ENCODE results near the gene MT1B. TPM values are rescaled to one million over a fixed set of nuclear protein-coding genes. Genes with fewer than 3 reads are reported as not detected.

The MT1B gene
- total RNA-seq, 2 experiments from 2014 or later = not detected

DNA sequence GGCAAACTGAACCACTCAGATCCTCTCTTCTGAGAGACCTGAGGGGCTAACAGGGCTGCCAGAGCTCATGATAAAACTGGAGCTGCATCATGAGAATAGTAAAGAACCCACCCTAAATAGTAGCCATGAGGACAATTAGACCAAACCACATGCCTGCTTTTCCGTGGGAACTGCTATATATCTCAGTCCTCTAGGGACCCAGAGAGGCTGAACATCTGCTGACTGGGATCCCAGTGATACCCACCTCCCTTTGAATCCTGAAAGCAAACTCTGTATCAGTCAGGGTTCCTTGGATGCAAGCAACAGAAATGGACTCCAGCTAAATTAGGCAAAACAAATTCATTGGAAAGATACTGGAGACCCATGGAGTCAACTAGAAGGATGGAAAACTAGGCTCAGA is 37.1 kb downstream of the MT1B start:
- DNase-seq (ENCODE audit: low spot score) = no peak
- Histone ChIP-seq H3K4me2 (ENCODE audit: low read length) (no peak overlapping the region), H3K4me3 (ENCODE audit: low read depth, low read length, poor library complexity, severe bottlenecking) (no peak overlapping the region), H3K9me2 (ENCODE audit: insufficient read depth, low read length) (no peaks in the 10 kb centered on the region), H3K36me3 (ENCODE audit: insufficient read depth, low read length) (no peaks in the 10 kb centered on the region), H3K9me3 (ENCODE audit: low read length) (no peaks in the 10 kb centered on the region), H4K20me1 (ENCODE audit: insufficient read depth, low read length) (no peaks in the 10 kb centered on the region), H3K79me2 (ENCODE audit: insufficient read depth, low read depth, low read length) (no peaks in the 10 kb centered on the region), H3K4me1 (ENCODE audit: insufficient read depth, low read length, poor library complexity, severe bottlenecking) (peaks cover 8% of the 10 kb centered on the region), H2AFZ (ENCODE audit: low read length) (no peak overlapping the region), H3K27ac (ENCODE audit: low read depth, low read length, poor library complexity, severe bottlenecking) (no peak overlapping the region)
- TF ChIP-seq, protein P1, sequence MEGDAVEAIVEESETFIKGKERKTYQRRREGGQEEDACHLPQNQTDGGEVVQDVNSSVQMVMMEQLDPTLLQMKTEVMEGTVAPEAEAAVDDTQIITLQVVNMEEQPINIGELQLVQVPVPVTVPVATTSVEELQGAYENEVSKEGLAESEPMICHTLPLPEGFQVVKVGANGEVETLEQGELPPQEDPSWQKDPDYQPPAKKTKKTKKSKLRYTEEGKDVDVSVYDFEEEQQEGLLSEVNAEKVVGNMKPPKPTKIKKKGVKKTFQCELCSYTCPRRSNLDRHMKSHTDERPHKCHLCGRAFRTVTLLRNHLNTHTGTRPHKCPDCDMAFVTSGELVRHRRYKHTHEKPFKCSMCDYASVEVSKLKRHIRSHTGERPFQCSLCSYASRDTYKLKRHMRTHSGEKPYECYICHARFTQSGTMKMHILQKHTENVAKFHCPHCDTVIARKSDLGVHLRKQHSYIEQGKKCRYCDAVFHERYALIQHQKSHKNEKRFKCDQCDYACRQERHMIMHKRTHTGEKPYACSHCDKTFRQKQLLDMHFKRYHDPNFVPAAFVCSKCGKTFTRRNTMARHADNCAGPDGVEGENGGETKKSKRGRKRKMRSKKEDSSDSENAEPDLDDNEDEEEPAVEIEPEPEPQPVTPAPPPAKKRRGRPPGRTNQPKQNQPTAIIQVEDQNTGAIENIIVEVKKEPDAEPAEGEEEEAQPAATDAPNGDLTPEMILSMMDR (conservative IDR thresholded peaks at IDR 0.05; ENCODE audit: low read length) = no peak
- TF ChIP-seq EZH2phosphoT487 (IDR thresholded peaks at IDR 0.05; ENCODE audit: borderline replicate concordance, low read depth, low read length) = no peak
- ChIA-PET POLR2A (interaction anchor here (0.7 kb wide), 1 partner anchor 13 kb away, joined by 3 read pairs; no protein-coding TSS in a partner anchor), CTCF (ENCODE audit: unreplicated experiment) (no interaction called here)
- no TSS peak for BruUV-seq (replicated peaks)
- intact Hi-C loops (cut with micrococcal nuclease; ENCODE audit: unreplicated experiment) = no loop called here

DNA sequence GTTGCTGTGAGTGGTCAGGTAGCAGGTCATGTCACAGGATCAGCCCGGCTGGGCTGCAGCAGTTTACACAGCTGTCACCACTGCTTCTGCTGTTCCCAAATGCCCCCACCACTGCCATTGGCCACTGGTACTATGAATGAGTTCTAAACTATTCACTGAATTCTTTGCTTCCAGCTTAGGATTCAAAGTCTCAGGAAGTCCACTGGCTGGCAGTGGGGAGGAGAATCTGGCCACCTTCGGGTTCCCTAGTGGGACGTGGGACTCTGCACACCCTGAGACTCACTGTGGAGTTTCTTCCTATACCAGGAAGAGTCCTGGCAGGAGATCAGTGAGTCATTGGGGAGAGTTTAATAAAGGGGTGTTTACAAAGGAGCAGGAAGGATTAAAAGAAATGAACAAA is 37.5 kb downstream of the MT1B start:
- H3K9me2 ChIP-seq (ENCODE audit: insufficient read depth, low read length) = no peaks in the 10 kb centered on the region
- peaks cover 8% of the 10 kb centered on the region for H3K4me1 ChIP-seq (ENCODE audit: insufficient read depth, low read length, poor library complexity, severe bottlenecking)
- no peak for TF ChIP-seq EZH2phosphoT487 (IDR thresholded peaks at IDR 0.05; ENCODE audit: borderline replicate concordance, low read depth, low read length)
- TF ChIP-seq, protein P1 (conservative IDR thresholded peaks at IDR 0.05; ENCODE audit: low read length) = no peak
- no peaks in the 10 kb centered on the region for H4K20me1 ChIP-seq (ENCODE audit: insufficient read depth, low read length)
- no TSS peak for BruUV-seq (replicated peaks)
- H3K4me3 ChIP-seq (ENCODE audit: low read depth, low read length, poor library complexity, severe bottlenecking) = no peak overlapping the region
- H3K9me3 ChIP-seq (ENCODE audit: low read length) = no peaks in the 10 kb centered on the region
- DNase-seq (ENCODE audit: low spot score) = no peak
- H3K27ac ChIP-seq (ENCODE audit: low read depth, low read length, poor library complexity, severe bottlenecking) = no peak overlapping the region
- ChIA-PET POLR2A (interaction anchor here (0.7 kb wide), 1 partner anchor 13 kb away, joined by 3 read pairs; no protein-coding TSS in a partner anchor), CTCF (ENCODE audit: unreplicated experiment) (no interaction called here)
- intact Hi-C loops (cut with micrococcal nuclease; ENCODE audit: unreplicated experiment) = no loop called here
- H3K79me2 ChIP-seq (ENCODE audit: insufficient read depth, low read depth, low read length) = no peaks in the 10 kb centered on the region
- no peak overlapping the region for H2AFZ ChIP-seq (ENCODE audit: low read length)
- H3K36me3 ChIP-seq (ENCODE audit: insufficient read depth, low read length) = no peaks in the 10 kb centered on the region
- no peak overlapping the region for H3K4me2 ChIP-seq (ENCODE audit: low read length)

DNA sequence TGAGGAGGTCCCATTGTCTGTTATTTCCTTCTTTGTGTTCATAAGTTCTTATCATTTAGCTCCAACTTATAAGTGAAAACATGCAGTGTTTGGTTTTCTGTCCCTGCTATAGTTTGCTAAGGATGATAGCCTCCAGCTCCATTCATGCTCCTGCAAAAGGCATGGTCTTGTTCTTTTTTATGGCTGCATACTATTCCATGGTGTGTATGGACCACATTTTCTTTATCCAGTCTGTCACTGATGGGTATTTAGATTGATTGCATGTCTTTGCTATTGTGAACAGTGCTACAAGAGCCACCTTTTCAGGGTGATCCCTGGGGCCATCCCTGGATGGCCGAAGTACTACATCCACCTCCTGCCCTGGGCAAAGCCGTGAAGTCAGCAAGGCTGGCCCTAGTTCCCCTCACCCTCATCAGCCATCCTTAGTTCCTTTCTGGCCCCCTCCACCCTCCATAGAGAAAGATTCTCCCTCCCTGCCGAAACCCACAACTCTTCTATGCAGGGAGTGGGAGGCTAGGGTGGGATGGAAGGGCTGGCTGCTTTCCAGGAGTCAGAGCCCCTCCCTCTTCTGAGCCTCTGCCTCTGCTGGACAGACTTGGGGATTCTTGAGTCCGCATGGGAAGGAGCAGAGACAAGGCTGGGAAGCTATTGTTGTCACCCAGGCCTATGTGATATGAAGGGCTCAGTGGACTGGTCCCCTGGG is 38.9 kb downstream of the MT1B start:
- CTCF ChIA-PET (ENCODE audit: unreplicated experiment) = no interaction called here
- H3K27ac ChIP-seq (ENCODE audit: low read depth, low read length, poor library complexity, severe bottlenecking) = no peak overlapping the region
- no peak overlapping the region for H2AFZ ChIP-seq (ENCODE audit: low read length)
- intact Hi-C loops (cut with micrococcal nuclease; ENCODE audit: unreplicated experiment) = no loop called here
- no peak overlapping the region for H3K4me3 ChIP-seq (ENCODE audit: low read depth, low read length, poor library complexity, severe bottlenecking)
- H3K4me1 ChIP-seq (ENCODE audit: insufficient read depth, low read length, poor library complexity, severe bottlenecking) = no peaks in the 10 kb centered on the region
- BruUV-seq (replicated peaks) = no TSS peak
- no peak overlapping the region for H3K4me2 ChIP-seq (ENCODE audit: low read length)
- TF ChIP-seq EZH2phosphoT487 (IDR thresholded peaks at IDR 0.05; ENCODE audit: borderline replicate concordance, low read depth, low read length) = no peak
- TF ChIP-seq, protein P1 (conservative IDR thresholded peaks at IDR 0.05; ENCODE audit: low read length) = no peak
- POLR2A ChIA-PET = interaction anchor here (1.0 kb wide), 1 partner anchor 19 kb away, joined by 3 read pairs; no protein-coding TSS in a partner anchor
- DNase-seq (ENCODE audit: low spot score) = no peak
- H3K36me3 ChIP-seq (ENCODE audit: insufficient read depth, low read length) = no peaks in the 10 kb centered on the region
- no peaks in the 10 kb centered on the region for H4K20me1 ChIP-seq (ENCODE audit: insufficient read depth, low read length)
- H3K79me2 ChIP-seq (ENCODE audit: insufficient read depth, low read depth, low read length) = no peaks in the 10 kb centered on the region
- no peaks in the 10 kb centered on the region for H3K9me3 ChIP-seq (ENCODE audit: low read length)
- no peaks in the 10 kb centered on the region for H3K9me2 ChIP-seq (ENCODE audit: insufficient read depth, low read length)

Measured in OCI-LY7 (cell line).